Urinary bladder (tissue), 4 donors: Measurements from ENCODE around the gene TBC1D14. TPM values are rescaled to one million over a fixed set of nuclear protein-coding genes. Genes with fewer than 3 reads are reported as not detected.
A peak's percentile ranks its signal among the peaks of the same experiment; 100 is the strongest.
"Not testable (repeated sequence)": the region's sequence is repeated elsewhere in the genome, so short reads cannot be mapped to it uniquely, and the experiment has no call there.

Source experiments
- DNase-seq: peaks from one replicate; pipeline ENCODE4 v3.0.0-alpha.2; 2015; ENCODE audit errors: extremely low spot score
- H3K27ac ChIP-seq: one replicate; pipeline ENCODE4 v1.5.1; 2013; ENCODE audit warnings: low read depth, mild to moderate bottlenecking, moderate library complexity
- H3K36me3 ChIP-seq: one replicate; pipeline ENCODE4 v1.6.1; 2013; ENCODE audit warnings: mild to moderate bottlenecking, moderate library complexity; ENCODE audit not compliant: insufficient read depth
- H3K4me1 ChIP-seq: one replicate; pipeline ENCODE4 v1.6.1; 2013; ENCODE audit warnings: mild to moderate bottlenecking, moderate library complexity; ENCODE audit not compliant: insufficient read depth
- H3K4me3 ChIP-seq: one replicate; pipeline ENCODE4 v1.5.1; 2013; ENCODE audit warnings: low read depth, low read length
- WGBS: extraction: QIAGEN DNeasy Blood & Tissue Kit; methylation state at CpG from one replicate; pipeline ENCODE4 v1.1.7; 2013; 5-methylcytosine and 5-hydroxymethylcytosine counted together
- polyA plus RNA-seq: library from polyadenylated mRNA; stranded (reverse); fragments of 200-250 nt; gene quantifications from one replicate; pipeline ENCODE4 v1.2.3, GENCODE V29; 2013
- total RNA-seq: library from RNA; depleted of rRNA; stranded (reverse); fragments of >200 nt; gene quantifications from one replicate; pipeline ENCODE4 v1.2.3, GENCODE V29; 2014
- donor health status: healthy with polysubstance abuse.
- donor health status: healthy.

TBC1D14 gene
- total and polyA plus RNA-seq, 2 donors, result 33.0 to 40.7 TPM

GRCh38 chr4:6909970-6910339 is 329 bp downstream of the TBC1D14 start:
- H3K27ac ChIP-seq, result peak overlapping the region; percentile 14
- no peak for DNase-seq
- WGBS, result under 1% methylated on average over 58 of the region's 58 CpGs
- no peaks in the 10 kb centered on the region for H3K4me1 ChIP-seq
- no peaks in the 10 kb centered on the region for H3K36me3 ChIP-seq
- H3K4me3 ChIP-seq, result peak overlapping the region; percentile 88

DNA sequence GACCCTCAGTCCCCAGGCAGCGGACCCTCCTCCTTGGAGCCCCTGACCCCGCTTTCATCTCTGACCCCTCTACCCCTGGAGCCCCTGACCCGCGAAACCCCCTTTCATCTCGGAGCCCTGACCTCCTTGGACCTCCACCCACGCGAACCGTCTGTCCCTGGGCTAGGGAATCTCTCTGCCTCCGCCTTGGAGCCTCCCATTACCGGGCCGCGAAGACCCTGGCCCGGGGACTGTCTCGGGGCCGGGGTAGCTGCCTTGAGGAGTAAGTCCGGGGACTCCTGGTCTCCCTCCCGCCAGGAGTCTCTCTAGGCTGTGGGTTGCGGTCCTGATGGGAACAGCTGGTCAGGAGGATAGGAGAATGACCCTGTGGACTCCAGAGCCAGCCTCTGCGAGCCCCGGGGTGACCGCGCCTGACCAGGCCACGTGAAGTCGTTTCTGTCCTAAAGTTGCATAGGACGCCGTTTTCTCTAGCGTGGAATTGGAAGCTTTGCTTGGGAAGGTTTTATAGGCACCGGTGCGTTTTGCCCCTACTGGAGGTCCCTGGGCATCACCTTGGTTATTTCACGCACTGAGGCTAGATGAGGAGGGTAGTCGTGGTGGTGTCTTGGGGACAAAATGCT is 824 bp downstream of the TBC1D14 start:
- 26% methylated on average over 31 of the region's 31 CpGs for WGBS
- Histone ChIP-seq H3K36me3 (no peaks in the 10 kb centered on the region), H3K4me3 (peak overlapping the region; percentile 88), H3K4me1 (no peaks in the 10 kb centered on the region), H3K27ac (no peak overlapping the region)
- DNase-seq, result no peak

DNA sequence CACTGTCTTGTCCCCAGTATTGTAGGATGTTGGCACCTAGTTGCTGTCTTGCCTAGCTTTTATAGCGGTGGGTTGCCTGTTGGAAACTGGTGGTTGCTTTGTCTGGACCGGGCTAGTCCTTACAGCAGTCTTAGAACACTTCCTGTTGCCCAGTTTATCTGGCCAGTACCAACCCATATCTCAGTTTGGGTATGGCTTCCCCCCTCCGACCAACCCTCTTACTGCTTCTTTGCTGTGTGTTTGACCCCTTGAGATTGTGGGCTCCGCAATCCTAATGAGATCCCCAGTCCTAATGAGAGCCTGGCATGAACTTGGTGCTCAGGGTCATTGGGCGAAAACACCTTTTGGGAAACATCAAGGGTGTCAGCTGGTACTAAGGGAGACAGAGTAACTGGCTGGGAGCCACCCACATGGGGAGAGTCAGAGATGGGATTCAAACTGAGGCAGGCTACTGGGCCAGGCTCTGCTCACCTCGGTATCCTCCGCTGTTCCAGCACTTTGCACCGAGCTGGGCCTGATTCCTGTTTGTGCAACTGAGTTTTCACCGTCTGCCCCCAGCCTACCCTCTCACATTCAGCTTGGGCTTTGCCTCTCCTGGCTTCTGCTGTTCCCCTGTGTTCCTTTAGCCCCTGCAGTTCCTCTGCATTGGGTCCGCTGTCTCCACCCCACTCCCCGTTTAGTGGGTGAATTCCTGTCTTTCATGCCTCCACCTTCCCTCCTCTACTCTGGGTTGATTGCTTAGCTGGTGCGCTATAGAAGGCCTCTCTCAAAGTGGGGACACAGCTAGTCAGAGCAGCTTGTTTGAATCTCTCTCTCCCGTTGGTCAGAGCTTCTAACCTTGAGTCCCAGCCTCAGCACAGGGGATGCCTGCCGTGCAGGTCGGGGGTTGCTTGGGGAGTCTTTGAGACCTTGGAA is 1.6 kb downstream of the TBC1D14 start:
- no peak overlapping the region for H3K27ac ChIP-seq
- H3K4me3 ChIP-seq, result no peak overlapping the region
- no peak for DNase-seq
- WGBS, result 93% methylated on average over 15 of the region's 15 CpGs
- no peaks in the 10 kb centered on the region for H3K4me1 ChIP-seq
- no peaks in the 10 kb centered on the region for H3K36me3 ChIP-seq

DNA sequence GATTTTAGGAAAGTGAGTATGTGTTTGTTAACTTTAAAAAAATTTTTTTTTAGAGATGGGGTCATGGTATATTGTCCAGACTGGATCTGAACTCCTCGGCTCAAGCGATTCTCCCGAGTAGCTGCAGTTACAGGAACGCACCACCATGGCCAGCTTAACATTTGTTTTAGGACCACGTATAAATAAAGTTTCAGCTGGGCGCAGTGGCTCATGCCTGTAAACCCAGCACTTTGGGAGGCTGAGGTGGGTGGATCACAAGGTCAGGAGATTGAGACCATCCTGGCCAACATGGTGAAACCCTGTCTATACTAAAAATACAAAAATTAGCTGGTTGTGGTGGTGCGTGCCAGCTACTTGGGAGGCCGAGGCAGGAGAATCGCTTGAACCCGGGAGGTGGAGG is 2.3 kb downstream of the TBC1D14 start:
- not testable (repeated sequence) for H3K27ac ChIP-seq, H3K4me3 ChIP-seq

GRCh38 chr4:6912441-6912840 is 2.8 kb downstream of the TBC1D14 start:
- Histone ChIP-seq H3K4me1 (no peaks in the 10 kb centered on the region), H3K4me3 (no peak overlapping the region), H3K36me3 (no peaks in the 10 kb centered on the region), H3K27ac (no peak overlapping the region)
- 47% methylated on average over 4 of the region's 4 CpGs for WGBS
- DNase-seq, result no peak

More for the DNA sequence above, 2.3 kb downstream of the TBC1D14 start:
- DNase-seq, H3K36me3 ChIP-seq, H3K4me1 ChIP-seq: not testable (repeated sequence)
- 84% methylated on average over 10 of the region's 10 CpGs for WGBS

DNA sequence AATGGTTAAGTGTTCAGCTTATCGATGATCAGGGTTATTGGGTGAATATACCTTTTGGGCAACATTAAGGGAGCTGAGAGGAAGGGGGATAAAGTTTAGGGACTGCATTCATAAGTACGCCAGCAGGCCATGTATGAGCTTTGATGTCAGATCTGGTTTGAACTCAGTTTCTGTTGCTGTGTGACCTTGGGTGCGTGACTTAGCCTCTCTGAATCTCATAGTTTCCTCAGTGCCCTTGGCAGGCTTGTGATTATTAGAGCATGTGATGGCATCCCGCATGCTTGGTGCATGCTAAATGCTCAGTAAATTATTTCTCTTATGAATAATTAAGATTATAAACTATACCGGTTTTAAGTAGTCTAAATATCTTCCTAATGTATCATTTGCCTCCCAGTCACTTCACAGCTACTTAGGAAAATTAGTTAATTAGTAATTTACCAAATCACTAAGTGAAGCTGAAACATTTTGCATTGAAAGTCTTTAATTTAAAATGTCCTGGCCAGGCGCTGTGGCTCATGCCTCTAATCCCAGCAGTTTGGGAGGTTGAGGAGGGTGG is 3.8 kb downstream of the TBC1D14 start:
- 96% methylated on average over 6 of the region's 6 CpGs for WGBS
- no peak for DNase-seq
- H3K27ac ChIP-seq, result no peak overlapping the region
- H3K36me3 ChIP-seq, result no peaks in the 10 kb centered on the region
- no peaks in the 10 kb centered on the region for H3K4me1 ChIP-seq
- H3K4me3 ChIP-seq, result no peak overlapping the region

GRCh38 chr4:6914448-6914847 is 4.8 kb downstream of the TBC1D14 start:
- DNase-seq, result no peak

DNA sequence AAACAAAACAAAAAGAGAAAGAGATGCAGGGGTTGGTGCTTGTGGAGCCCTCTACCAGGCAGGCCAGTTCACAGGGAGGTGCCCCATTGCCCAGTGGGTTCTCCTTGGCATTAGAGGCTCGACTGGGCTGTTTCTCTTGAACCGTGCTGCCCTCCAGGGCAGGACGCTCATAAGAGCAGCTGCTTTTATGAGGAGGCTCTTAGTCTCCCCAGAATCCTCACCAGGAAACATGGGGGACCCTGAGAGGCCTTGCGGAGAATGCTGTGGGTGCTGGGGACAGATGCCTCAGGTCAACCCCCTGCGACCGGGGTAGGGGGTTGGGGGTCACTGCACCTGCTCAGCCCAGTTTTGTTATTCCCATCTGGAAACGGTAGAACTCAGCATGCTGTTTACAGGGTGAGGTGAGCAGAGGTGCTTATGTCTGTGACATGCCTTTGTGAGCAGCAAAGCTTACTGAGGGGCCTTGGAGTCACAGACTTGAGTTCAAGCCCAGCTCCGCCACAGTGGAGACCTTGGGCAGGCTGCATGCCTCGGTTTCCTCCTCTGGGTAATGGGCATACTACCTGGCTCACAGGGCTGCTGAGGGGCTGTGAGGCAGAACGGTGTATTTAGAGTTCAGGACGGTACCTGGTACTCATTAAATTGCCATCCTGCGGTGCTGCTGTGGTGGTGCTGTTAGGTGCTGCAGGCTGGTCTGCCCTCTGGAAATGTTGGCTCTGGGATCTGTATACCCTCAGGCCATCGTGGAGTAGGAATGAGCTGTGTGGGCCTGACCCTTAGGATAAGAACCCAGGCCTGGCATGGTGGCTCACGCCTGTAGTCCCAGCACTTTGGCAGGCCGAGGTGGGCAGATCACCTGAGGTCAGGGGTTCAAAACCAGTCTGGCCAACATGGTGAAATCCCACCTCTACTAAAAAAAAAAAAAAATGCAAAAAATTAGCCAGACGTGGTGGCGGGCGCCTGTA is 5.7 kb downstream of the TBC1D14 start:
- no peaks in the 10 kb centered on the region for H3K36me3 ChIP-seq
- DNase-seq, result no peak
- WGBS, result 94% methylated on average over 18 of the region's 18 CpGs
- no peak overlapping the region for H3K4me3 ChIP-seq
- no peaks in the 10 kb centered on the region for H3K4me1 ChIP-seq
- no peak overlapping the region for H3K27ac ChIP-seq

More at GRCh38 chr4:6914448-6914847, 4.8 kb downstream of the TBC1D14 start:
- no peaks in the 10 kb centered on the region for H3K4me1 ChIP-seq
- 94% methylated on average over 9 of the region's 9 CpGs for WGBS
- no peak overlapping the region for H3K27ac ChIP-seq
- no peak overlapping the region for H3K4me3 ChIP-seq
- H3K36me3 ChIP-seq, result no peaks in the 10 kb centered on the region

DNA sequence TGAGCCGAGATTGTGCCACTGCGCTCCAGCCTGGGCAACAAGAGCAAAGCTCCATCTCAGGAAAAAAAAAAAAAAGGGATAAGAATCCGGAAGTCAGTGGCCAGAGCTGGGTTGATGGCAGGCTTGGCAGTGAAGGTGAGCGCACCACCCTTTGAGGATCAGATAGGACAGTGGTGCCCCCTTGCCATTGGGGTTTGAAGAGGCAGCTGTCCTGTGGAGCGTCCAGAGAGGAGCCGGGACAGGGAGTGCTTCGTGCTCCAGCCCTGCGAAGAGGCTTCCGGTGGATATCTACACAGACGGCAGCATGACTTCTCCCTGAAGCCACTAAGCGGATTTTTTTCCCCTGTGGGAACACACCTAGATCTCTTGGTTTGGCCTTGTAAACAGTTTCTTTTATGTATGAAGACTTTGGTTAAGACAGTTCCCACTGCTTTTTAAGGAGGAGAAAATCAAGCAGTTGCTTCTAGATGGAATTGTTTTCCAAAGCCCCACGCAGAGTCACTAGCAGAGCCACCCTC is 6.5 kb downstream of the TBC1D14 start:
- H3K4me1 ChIP-seq, result no peaks in the 10 kb centered on the region
- DNase-seq, result no peak
- 86% methylated on average over 12 of the region's 12 CpGs for WGBS
- H3K4me3 ChIP-seq, result no peak overlapping the region
- H3K27ac ChIP-seq, result no peak overlapping the region
- no peaks in the 10 kb centered on the region for H3K36me3 ChIP-seq

DNA sequence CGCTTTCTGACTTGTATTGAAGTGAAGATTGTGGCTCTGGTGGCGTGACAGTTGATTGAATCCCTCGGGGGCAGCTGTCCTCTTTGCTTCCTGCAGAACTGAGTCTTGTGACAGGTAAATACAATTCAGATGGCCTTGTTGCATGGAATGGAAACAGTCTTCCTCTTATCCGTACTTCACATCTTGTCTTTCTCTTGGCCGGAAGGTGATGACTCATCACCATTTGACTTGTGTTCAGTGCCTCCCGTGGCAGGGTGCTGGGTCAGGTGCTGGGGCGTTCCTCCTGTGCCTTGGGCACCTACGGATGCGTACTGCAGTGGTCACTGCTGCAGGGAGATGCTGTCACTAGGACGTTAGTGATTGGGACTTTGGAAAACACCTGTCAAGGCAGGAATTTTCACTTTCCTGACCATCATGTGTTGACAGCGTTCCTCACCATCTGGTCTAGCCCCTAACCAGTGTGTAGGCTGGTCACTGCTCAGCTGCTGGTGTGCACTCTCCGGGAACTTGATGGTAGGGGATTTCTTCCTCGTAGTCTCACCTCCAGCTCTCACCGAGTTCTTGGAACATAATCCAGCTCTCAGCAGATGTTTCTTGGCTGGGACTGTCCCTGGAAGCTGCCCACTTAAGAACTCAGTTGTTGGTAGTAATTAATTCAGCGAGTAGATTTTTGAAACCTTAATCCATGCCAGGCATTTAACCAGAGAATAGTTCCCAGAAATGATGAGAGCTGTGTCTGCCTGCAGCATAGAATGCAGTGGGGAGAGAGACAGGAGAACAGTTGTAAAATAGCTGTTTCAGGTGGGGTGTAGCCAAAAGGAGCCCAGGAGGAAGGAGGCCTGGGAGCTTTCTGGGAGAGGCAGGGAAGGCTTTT is 7.2 kb downstream of the TBC1D14 start:
- DNase-seq, result no peak
- H3K4me3 ChIP-seq, result no peak overlapping the region

GRCh38 chr4:6917461-6918271 is 8.0 kb downstream of the TBC1D14 start:
- DNase-seq, result peak; percentile 69
- no peaks in the 10 kb centered on the region for H3K4me1 ChIP-seq
- 26% methylated on average over 18 of the region's 18 CpGs for WGBS
- H3K36me3 ChIP-seq, result no peaks in the 10 kb centered on the region
- H3K27ac ChIP-seq, result peak overlapping the region; percentile 60
- no peak overlapping the region for H3K4me3 ChIP-seq

More for the DNA sequence above, 7.2 kb downstream of the TBC1D14 start:
- Histone ChIP-seq H3K27ac (peak overlapping the region; percentile 60), H3K4me1 (no peaks in the 10 kb centered on the region), H3K36me3 (no peaks in the 10 kb centered on the region)
- 47% methylated on average over 15 of the region's 15 CpGs for WGBS

DNA sequence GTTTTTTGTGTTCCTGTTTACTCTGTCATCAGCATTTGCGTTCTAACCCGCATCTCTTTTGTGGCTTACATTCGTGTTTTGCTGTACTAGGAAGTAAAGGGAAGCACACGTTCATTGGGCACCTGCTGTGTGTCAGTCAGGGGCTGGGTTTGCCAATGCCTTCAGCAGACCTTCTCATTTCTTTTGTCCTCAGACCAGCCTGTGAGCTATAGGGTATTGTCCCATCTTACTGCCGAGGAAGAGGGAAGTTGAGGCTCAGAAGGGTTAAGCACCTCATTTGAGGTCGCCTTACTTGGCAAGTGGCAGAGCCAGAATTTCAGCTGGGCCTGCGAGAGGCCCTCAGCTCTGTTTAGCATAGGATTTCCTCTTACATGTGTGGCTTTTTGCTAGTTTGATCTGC is 8.7 kb downstream of the TBC1D14 start:
- Histone ChIP-seq H3K4me1 (no peaks in the 10 kb centered on the region), H3K27ac (no peak overlapping the region), H3K4me3 (no peak overlapping the region), H3K36me3 (no peaks in the 10 kb centered on the region)
- no peak for DNase-seq
- WGBS, result 32% methylated on average over 7 of the region's 7 CpGs
